Measurements from ENCODE around the gene FRYL.
A peak's percentile ranks its signal among the peaks of the same experiment; 100 is the strongest.
"Not testable (repeated sequence)": the region's sequence is repeated elsewhere in the genome, so short reads cannot be mapped to it uniquely, and the experiment has no call there.

Gene FRYL

GRCh38 chr4:48779998-48780864, at the start of gene FRYL:
FRYL (minus strand) TSS chr4:48780279; CDS start chr4:48634410, 145,869 bp downstream.
- DNase-seq (ENCODE audit: low spot score): peak; percentile 98

DNA sequence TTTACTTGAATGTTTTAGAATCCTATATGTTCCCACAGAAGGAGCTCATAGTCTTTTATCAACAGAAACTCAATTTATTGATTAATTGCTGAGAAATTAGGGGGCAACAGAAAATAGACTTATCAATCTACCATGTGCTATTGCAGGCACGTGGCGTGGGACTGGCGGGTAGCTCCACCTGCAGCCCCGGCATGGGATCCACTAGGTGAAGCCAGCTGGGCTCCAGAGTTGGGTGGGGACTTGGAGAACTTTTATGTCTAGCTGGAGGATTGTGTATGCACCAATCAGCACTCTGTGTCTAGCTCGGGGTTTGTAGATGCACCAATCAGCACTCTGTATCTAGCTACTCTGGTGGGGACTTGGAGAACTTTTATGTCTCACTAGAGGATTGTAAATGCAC, 47.5 kb upstream of the FRYL start:
- no peak for DNase-seq (ENCODE audit: low spot score)

- DNase-seq (ENCODE audit: low spot score): not testable (repeated sequence)
Measured at GRCh38 chr4:48821431-48821830, 41.4 kb upstream of the FRYL start.

GRCh38 chr4:48816971-48817370, 36.9 kb upstream of the FRYL start:
- no peak for DNase-seq (ENCODE audit: low spot score)

DNA sequence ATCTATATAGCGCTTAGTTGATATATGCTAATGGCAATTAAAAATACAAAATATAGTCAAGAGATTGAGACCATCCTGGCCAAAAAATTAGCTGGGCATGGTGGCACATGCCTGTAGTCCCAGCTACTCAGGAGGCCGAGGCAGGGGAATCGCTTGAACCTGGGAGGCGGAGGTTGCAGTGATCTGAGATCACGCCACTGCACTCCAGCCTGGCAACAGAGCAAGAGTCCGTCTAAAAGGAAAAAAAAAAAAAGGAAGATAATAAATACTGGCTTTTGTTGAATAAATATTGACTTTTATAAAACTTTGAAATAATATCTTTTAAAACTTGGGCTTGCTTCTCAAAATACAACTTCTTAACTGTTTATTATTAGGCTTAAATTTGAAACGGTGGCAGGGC, 36.2 kb upstream of the FRYL start:
- not testable (repeated sequence) for DNase-seq (ENCODE audit: low spot score)

DNA sequence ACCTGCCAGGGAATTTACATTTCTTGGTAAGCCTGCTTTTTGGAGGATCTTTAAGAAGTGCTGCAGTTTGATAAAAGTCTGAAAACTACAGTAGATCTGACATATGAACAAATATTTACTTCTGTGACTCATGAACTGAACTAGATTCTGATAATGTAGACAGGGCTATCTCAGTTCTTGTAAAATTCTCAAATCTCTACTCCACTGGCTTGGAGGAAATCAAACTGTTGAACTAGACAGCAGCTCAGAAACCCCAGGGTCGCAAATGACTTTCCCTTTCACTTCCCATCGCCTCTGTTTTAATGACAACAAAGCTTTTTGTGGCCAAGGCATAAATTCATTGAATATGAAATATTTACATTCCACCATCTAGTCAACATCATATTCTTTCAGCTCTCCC, 35.4 kb upstream of the FRYL start:
- DNase-seq (ENCODE audit: low spot score): no peak

GRCh38 chr4:48813964-48814363, 33.9 kb upstream of the FRYL start:
- DNase-seq (ENCODE audit: low spot score): no peak

DNA sequence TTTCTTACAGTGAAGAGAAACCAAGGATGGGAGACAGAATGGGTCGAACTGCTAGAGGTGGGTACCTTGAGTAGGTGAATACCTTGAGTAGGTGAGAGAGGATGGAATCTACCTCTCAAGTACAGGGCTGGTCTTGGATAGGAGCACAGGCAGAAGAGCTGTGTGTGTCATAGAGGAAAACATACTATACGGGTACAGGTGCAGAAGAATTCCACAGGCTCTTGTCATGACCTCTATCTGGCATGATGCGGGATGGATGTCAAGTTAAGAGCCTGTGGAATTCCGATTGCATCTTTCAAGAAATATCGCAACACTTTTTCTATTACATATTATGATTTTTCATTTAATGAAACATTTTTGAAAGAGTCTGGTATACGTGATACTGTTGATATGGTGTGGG, 32.8 kb upstream of the FRYL start:
- DNase-seq (ENCODE audit: low spot score): no peak

DNA sequence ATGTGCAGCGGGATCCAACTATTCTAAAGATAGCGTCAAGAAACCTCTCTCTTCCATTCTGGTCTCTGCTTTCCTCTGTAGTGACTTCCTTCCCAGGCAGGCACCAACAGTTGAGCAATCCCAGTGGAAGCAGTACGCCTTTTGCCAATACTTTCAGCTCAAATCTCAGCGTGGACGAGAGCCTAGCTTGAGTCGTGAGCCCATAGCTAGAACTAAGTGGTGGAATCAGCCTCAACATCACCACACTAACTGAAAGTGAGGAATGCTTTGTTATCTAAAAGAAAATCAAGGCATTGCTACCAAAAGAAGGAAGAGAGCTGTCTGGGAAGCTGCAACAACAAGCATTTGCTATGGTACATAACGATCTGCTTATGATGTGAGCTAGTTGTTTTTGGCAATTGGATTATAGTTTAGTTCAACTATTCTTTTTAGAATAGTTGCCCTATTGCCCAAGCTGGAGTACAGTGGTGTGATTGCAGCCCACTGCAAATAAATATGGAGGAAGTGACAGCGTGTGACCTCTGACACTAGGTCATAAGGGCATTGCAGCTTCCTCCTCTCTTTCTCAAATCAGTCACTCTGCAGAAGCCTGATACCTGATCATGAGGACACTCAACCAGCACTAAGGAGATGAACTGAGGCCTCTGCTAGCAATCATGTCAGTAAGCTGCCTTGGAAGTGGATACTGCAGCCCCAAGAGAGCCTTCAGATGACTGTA, 24.7 kb upstream of the FRYL start:
- no peak for DNase-seq (ENCODE audit: low spot score)

- DNase-seq (ENCODE audit: low spot score): no peak
Measured at GRCh38 chr4:48801016-48801715, 21.1 kb upstream of the FRYL start.

DNA sequence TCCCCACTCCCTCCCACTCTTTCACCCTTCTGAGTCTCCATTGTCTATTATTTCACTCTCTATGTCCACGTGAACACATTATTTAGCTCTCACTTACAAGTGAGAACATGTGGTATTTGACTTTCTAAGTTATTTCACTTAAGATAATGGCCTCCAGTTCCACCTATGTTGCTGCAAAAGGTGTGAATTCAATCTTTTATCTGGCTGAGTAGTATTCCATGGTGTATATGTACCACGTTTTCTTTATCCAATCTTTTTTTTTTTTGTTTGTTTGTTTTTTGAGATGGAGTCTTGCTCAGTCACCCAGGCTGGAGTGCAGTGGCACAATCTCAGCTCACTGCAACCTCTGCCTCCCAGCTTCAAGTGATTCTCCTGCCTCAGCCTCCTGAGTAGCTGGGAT, 20.1 kb upstream of the FRYL start:
- not testable (repeated sequence) for DNase-seq (ENCODE audit: low spot score)

DNA sequence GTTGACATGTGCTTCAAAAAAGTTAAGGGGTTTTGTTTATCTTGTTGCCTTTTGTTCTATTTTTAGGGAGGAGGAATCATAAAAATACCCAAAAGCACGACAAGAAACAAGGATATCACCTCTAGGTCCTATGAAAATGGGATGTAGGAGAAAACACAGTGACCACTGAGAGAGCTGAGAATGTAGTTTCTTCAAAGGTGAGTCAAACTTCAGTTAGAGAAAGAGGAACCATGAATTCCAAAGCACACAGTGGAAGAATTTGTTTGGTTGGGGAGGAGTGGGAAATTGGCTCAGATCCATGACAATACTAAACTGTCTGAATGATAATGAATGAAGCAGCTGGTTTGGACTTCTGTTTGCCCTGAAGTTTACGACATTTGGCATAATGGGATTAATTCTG, 19.1 kb upstream of the FRYL start:
- no peak for DNase-seq (ENCODE audit: low spot score)

- DNase-seq (ENCODE audit: low spot score): no peak
Measured at GRCh38 chr4:48798117-48798516, 18.0 kb upstream of the FRYL start.

- no peak for DNase-seq (ENCODE audit: low spot score)
Measured at GRCh38 chr4:48796927-48797679, 17.0 kb upstream of the FRYL start.

- no peak for DNase-seq (ENCODE audit: low spot score)
Measured at GRCh38 chr4:48796191-48796926, 16.3 kb upstream of the FRYL start.

- no peak for DNase-seq (ENCODE audit: low spot score)
Measured at GRCh38 chr4:48795108-48795507, 15.0 kb upstream of the FRYL start.

- DNase-seq (ENCODE audit: low spot score): no peak
Measured at GRCh38 chr4:48792348-48793006, 12.4 kb upstream of the FRYL start.

GRCh38 chr4:48791313-48791712, 11.2 kb upstream of the FRYL start:
- no peak for DNase-seq (ENCODE audit: low spot score)

DNA sequence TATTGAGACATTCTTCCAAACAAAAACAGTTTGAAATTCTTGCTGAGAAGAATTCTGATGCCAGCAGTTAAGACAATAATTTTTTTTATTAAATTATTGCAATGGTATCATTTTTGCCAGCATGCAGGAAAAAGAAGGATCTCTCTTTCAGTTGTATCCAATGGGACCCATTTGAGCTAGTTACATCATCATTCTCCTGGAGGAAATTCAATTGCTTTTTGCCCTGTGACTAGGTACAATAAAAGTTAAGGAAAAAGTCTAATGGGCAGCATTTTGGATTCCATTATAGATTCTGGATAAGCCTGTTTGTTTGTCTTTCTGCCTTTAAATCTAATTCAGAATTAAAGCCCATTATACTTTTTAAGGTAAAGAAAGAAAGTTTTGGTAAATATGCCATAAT, 10.5 kb upstream of the FRYL start:
- no peak for DNase-seq (ENCODE audit: low spot score)

DNA sequence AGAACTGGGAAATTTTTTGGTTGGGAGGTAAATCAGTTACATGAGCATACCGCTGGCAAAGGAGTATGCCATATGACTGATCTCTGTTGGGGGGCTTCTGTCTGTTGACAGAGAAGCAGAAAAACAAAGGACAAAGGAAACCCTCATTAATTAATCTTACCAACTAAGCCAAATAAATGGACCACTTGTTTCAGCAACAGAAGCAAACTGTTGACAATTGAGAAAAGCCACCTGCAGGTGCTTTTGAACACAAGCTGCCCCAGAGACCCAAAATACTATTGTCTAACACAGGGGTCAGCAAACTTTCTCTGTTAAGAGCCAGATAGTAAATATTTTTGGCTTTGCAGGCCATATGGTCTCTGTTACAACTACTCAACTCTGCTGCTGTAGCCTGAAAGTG, 7.0 kb upstream of the FRYL start:
- DNase-seq (ENCODE audit: low spot score): no peak

DNA sequence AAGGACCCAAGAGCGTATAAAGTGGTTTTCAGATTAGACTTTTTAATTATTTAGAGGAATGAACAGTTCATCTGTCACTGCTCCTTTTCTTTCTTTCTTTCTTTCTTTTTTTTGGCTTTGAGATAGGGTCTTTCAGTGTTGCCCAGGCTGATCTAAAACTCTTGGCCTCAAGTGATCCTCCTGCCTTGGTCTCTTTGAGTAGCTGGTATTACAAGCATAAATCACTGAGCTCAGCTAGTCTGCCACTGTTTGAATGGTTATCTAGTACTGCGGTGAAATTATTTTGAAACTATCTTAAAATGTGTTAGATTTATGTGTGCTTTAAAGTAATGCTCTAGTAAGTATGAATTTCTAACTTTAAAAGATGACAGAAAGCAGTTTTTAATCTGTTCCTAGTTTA, 6.5 kb upstream of the FRYL start:
- no peak for DNase-seq (ENCODE audit: low spot score)

Measured in GM03348 (cell line).